Subcutaneous adipose tissue (tissue), 4 donors: ENCODE data around the gene TIMM10. TPM values are rescaled to one million over a fixed set of nuclear protein-coding genes. Genes with fewer than 3 reads are reported as not detected.

Experiments used
- total RNA-seq, 4 donors: library from RNA; depleted of rRNA; stranded (reverse); fragments of >200 nt; gene quantifications; one replicate each; pipeline ENCODE4 v1.1.0, GENCODE V29; 2016
- TF ChIP-seq, protein P1 (sequence below): fragments of 450-650 bp; IDR thresholded peaks from one replicate; pipeline ENCODE4 v1.5.1; 2016; ENCODE audit warnings: low read depth, mild to moderate bottlenecking, control low read depth, antibody characterized with exemption, moderate library complexity

Gene TIMM10
- total RNA-seq, 4 donors from 2014 or later = 34.4 to 47.6 (median 36.7) TPM

DNA sequence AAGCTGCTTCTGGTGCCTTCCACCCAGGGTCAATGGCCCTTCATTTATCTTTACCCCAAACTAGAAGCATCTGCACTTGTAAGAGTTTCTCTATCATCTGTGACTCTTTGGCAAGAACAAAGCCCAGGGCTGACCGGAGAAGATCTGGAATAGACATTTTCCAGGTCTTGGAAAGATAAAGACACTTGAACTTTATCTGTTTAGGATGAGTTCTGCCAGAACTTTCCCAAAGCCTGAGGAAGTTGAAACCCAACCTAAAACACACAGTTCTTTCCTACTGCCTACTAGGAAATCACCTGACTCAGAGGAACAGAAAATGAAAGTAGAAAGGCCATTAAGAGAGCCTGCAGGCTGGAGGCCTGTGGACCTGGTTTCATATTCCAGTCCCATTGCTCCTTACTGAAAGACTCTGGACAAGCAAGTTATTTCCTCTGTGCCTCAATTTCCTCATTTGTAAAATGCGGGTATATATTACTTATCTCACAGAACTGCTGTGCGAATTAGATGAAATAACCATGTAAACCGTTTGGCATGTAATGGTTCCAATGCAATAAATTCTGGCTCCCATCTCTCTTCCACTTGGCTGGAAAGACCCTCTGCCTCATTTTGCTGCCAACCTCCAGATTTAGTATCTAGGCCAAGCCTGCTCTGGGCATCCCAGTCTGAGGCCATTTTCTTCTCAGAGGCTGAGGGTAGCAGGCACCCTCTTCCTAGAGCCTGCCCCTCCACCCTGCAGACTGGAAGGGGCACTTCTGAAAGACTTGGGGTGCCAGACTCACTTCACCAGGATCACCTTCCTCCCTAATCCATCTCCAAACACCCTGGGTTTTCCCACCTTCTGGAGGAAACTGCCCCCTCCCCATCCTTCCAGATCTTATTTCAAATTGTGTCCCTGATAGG lies 35.7 kb upstream of the TIMM10 start:
- TF ChIP-seq, protein P1, sequence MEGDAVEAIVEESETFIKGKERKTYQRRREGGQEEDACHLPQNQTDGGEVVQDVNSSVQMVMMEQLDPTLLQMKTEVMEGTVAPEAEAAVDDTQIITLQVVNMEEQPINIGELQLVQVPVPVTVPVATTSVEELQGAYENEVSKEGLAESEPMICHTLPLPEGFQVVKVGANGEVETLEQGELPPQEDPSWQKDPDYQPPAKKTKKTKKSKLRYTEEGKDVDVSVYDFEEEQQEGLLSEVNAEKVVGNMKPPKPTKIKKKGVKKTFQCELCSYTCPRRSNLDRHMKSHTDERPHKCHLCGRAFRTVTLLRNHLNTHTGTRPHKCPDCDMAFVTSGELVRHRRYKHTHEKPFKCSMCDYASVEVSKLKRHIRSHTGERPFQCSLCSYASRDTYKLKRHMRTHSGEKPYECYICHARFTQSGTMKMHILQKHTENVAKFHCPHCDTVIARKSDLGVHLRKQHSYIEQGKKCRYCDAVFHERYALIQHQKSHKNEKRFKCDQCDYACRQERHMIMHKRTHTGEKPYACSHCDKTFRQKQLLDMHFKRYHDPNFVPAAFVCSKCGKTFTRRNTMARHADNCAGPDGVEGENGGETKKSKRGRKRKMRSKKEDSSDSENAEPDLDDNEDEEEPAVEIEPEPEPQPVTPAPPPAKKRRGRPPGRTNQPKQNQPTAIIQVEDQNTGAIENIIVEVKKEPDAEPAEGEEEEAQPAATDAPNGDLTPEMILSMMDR = no peak

DNA sequence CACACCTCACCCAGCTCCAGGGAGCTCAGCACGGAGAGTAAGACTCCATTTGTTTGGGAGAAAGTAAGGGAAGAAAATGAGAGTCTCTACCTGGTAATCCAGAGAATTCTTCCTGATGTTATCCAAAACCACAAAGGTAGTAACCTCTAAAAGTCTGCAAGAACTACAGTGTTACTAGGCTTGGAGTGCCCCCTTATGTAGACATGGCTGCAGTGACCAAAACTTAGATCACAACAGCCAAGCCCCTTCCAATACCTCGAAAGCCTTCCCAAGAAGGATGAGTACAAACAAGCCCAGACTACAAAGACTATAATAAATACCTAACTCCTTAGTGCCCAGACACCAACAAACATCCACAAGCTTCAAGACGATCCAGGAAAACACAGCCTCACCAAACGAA lies 32.0 kb upstream of the TIMM10 start:
- TF ChIP-seq, protein P1 = no peak

DNA sequence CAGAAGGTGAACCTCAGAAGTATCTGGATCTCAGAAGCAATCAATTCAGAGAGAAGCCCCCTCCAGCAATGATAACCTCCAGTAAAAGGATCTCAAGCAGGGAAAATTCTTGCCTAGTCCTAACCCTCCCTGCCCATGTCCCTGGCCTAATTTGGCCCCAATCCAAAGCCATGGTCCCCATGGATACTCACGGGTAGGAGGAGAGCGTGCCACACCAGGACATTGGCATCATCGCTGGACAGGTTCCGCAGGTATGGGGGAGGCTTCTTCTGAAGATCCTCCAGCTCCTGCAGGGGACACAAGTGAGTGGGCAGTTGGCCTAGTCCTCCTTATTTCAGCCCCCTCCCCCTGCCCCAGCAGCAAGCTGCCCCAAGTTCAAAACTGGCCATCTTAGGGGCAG lies 29.6 kb upstream of the TIMM10 start:
- TF ChIP-seq, protein P1 = no peak

DNA sequence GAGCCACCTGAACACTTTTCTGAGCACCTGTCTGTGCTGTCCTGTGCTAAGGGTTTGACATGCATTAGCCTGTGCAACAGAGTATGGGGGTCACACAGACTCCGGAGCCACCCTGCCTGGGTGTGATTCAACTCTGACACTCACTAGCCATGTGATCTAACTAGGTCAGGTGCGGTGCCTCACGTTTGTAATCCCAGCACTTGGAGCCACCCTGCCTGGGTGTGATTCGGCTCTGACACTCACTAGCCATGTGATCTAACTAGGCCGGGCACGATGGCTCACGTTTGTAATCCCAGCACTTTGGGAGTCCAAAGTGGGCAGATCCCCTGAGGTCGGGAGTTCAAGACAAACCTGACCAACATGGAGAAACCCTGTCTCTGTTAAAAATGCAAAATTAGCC lies 25.5 kb upstream of the TIMM10 start:
- TF ChIP-seq, protein P1 = no peak

DNA sequence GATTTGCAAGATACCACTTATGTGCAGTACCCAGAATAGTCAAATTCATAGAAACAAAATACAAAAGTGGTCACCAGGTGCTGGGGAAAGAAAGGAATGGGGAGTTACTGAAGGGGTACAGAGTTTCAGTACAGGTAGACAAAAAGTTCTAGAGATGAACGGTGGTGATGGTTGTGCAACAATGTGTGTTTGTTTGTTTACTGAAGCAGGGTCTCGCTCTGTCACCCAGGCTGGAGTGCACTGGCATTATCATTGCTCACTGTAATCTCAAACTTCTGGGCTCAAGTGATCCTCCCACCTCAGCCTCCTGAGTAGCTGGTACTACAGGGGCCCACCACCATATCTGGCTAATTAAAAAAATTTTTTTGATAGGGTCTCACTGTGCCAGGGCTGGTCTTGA lies 24.8 kb upstream of the TIMM10 start:
- TF ChIP-seq, protein P1 = no peak

DNA sequence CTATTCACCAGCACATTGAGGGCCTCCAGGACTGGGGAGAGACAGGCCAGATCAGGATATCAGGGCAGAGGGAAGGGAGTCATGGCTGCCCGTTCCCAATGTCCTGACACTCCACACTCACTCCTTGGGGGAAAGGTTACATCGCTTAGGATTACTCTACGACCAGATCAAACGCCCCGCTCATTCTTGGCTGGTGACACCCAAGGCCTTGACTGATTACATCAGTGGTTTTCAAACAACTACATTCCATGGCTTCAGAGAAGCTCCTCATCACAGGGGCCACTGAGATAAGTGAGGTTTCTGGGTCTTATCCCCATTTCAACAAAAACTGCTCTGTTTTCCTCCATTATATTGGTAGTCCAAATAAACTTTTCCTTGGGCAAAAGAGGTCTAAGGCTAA lies 21.9 kb upstream of the TIMM10 start:
- TF ChIP-seq, protein P1 = no peak

DNA sequence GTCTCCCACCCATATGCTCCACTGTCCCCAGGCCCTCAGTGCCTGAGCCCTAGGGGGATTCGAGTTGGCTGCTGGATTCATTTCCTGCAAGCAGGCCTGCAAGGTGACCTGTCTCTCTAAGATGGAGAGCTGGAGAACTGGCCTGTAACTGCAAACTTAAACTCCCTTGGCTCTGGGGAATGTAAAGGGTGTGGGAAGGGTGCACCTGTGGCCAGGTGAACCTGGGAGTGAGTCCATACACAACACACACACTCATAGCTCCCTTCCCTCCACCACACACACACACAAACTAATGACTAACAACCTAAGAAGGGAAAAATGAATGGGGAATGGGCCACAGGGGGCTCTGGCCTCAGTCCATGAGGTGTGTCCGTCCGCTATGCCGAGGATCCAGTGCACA lies 21.4 kb upstream of the TIMM10 start:
- TF ChIP-seq, protein P1 = no peak
